Gastrocnemius medialis (tissue), 4 donors: ENCODE measurements around the gene MUS81. TPM values are rescaled to one million over a fixed set of nuclear protein-coding genes. Genes with fewer than 3 reads are reported as not detected.

Source experiments
- ATAC-seq, 2 donors: fragments of 150-250 bp; one replicate each; pipeline ENCODE4 v1.9.1; 2016
- DNase-seq, 2 donors: peaks; one replicate each; pipeline ENCODE4 v3.0.0-alpha.2; 2019
- H3K27ac ChIP-seq, 4 donors: fragments of 200-600 bp; sonication (generic); 1 replicate in 1 of 4; 2 replicates in 3 of 4; pipeline ENCODE4 v1.5.1; 2016 to 2018; ENCODE audit warnings: mild to moderate bottlenecking in 2 of 4, moderate library complexity in 1 of 4
- H3K27me3 ChIP-seq, 3 donors: fragments of 200-600 bp; sonication (generic) in 2 of 3; 1 replicate in 1 of 3; 2 replicates in 2 of 3; pipeline versions ENCODE4 v1.5.1 to v1.6.0; 2016 to 2019; ENCODE audit warnings: mild to moderate bottlenecking in 1 of 3, moderate library complexity in 1 of 3
- H3K36me3 ChIP-seq, 2 donors: fragments of 200-600 bp; sonication (generic) in 1 of 2; one replicate each; pipeline ENCODE4 v1.5.1; 2017 to 2018
- H3K4me1 ChIP-seq, 2 donors: fragments of 200-600 bp; sonication (generic) in 1 of 2; one replicate each; pipeline ENCODE4 v1.5.1; 2016 to 2017; ENCODE audit warnings: mild to moderate bottlenecking in 2 of 2
- H3K4me3 ChIP-seq, 4 donors: fragments of 200-600 bp; sonication (generic) in 3 of 4; 1 replicate in 1 of 4; 2 replicates in 3 of 4; pipeline ENCODE4 v1.5.1; 2016 to 2019; ENCODE audit warnings: mild to moderate bottlenecking in 2 of 4
- H3K9me3 ChIP-seq, 3 donors: fragments of 200-600 bp; sonication (generic) in 2 of 3; 1 replicate in 1 of 3; 2 replicates in 2 of 3; pipeline ENCODE4 v1.5.1; 2016 to 2019
- CTCF ChIP-seq, 5 experiments: fragments of 450-650 bp in 3 of 5; fragments of 200-600 bp in 2 of 5; sonication (generic) in 2 of 5; IDR thresholded peaks in 4 of 5; conservative IDR thresholded peaks in 1 of 5; 1 replicate in 4 of 5; 2 replicates in 1 of 5; pipeline ENCODE4 v1.5.1; 2016 to 2019; ENCODE audit warnings: antibody characterized with exemption in 5 of 5, mild to moderate bottlenecking in 3 of 5, moderate library complexity in 3 of 5
- POLR2A ChIP-seq, 2 donors: fragments of 450-650 bp; IDR thresholded peaks; one replicate each; pipeline ENCODE4 v1.6.1; 2017; ENCODE audit warnings: antibody characterized with exemption in 2 of 2, mild to moderate bottlenecking in 2 of 2, moderate library complexity in 2 of 2
- in situ Hi-C, 4 donors: fragments of 200-750 bp; cut with MboI; loops; one replicate each; pipeline versions ENCODE4 v1.15.0 to v1.8.0; 2017; ENCODE audit warnings: low sequenced_read_pairs in 4 of 4
- intact Hi-C: fragments of 100-400 bp; cut with DNase I; formaldehyde crosslinking; loops from one replicate; pipeline ENCODE4 v1.15.1; 2023; ENCODE audit warnings: low total_unique reads
- total RNA-seq, 4 donors: library from RNA; depleted of rRNA; stranded (reverse); fragments of >200 nt; gene quantifications; one replicate each; pipeline versions ENCODE4 v1.1.0 to v1.2.3, GENCODE V29; 2016

MUS81 gene
- total RNA-seq, 4 donors from 2014 or later = 26.4 to 44.9 (median 34.8) TPM

GRCh38 chr11:65900899-65901180, 40.6 kb downstream of the MUS81 start:
- Histone ChIP-seq H3K27ac (peak overlapping the region in 2 of 4 donors; percentile 21 to 63), H3K27me3 (peaks cover 12 to 26% (median 16%) of the 10 kb centered on the region in 3 donors), H3K36me3 (no peaks in the 10 kb centered on the region), H3K9me3 (no peaks in the 10 kb centered on the region), H3K4me3 (peak overlapping the region; percentile 43 to 71 (median 64)), H3K4me1 (peaks cover 0 to 10% of the 10 kb centered on the region in 2 donors)
- DNase-seq (no peak), ATAC-seq (no peak)
- no peak for TF ChIP-seq POLR2A (IDR thresholded peaks at IDR 0.05)
- TF ChIP-seq CTCF (IDR thresholded peaks at IDR 0.05 in 4 of 5, conservative IDR thresholded peaks at IDR 0.05 in 1 of 5) = no peak
- intact Hi-C loops (loop anchor here (2.0 kb wide), 1 partner anchor 14 kb away; no protein-coding TSS in a partner anchor), in situ Hi-C loops (no loop called here)

GRCh38 chr11:65903068-65903481, 42.8 kb downstream of the MUS81 start:
- DNase-seq (no peak), ATAC-seq (no peak)
- no peaks in the 10 kb centered on the region for H3K9me3 ChIP-seq
- peaks cover 0 to 10% of the 10 kb centered on the region in 2 donors for H3K4me1 ChIP-seq
- H3K36me3 ChIP-seq = no peaks in the 10 kb centered on the region
- no peak overlapping the region for H3K27ac ChIP-seq
- in situ Hi-C loops (no loop called here), intact Hi-C loops (no loop called here)
- no peak for TF ChIP-seq CTCF (IDR thresholded peaks at IDR 0.05 in 4 of 5, conservative IDR thresholded peaks at IDR 0.05 in 1 of 5)
- H3K27me3 ChIP-seq = peaks cover 12 to 26% (median 16%) of the 10 kb centered on the region in 3 donors
- no peak overlapping the region for H3K4me3 ChIP-seq

- Histone ChIP-seq H3K27me3 (peaks cover 11 to 20% (median 12%) of the 10 kb centered on the region in 3 donors), H3K4me3 (no peak overlapping the region), H3K27ac (no peak overlapping the region), H3K36me3 (no peaks in the 10 kb centered on the region), H3K4me1 (peaks cover 0 to 10% of the 10 kb centered on the region in 2 donors), H3K9me3 (no peaks in the 10 kb centered on the region)
- no peak for DNase-seq
- no peak for TF ChIP-seq POLR2A (IDR thresholded peaks at IDR 0.05)
- TF ChIP-seq CTCF (IDR thresholded peaks at IDR 0.05 in 4 of 5, conservative IDR thresholded peaks at IDR 0.05 in 1 of 5) = no peak
- intact Hi-C loops (no loop called here), in situ Hi-C loops (no loop called here)
- ATAC-seq = no peak
Observed at GRCh38 chr11:65903715-65904114, 43.5 kb downstream of the MUS81 start.

- intact Hi-C loops (no loop called here), in situ Hi-C loops (no loop called here)
- Histone ChIP-seq H3K4me3 (no peak overlapping the region), H3K27ac (no peak overlapping the region), H3K9me3 (no peaks in the 10 kb centered on the region), H3K4me1 (peaks cover 1 to 4% of the 10 kb centered on the region in 2 donors), H3K27me3 (peaks cover 0 to 6% (median 3%) of the 10 kb centered on the region in 3 donors), H3K36me3 (no peaks in the 10 kb centered on the region)
- DNase-seq (no peak), ATAC-seq (no peak)
- TF ChIP-seq CTCF (IDR thresholded peaks at IDR 0.05 in 4 of 5, conservative IDR thresholded peaks at IDR 0.05 in 1 of 5) (no peak), POLR2A (IDR thresholded peaks at IDR 0.05) (no peak)
Observed at GRCh38 chr11:65906602-65907001, 46.4 kb downstream of the MUS81 start.

GRCh38 chr11:65907878-65908277, 47.6 kb downstream of the MUS81 start:
- in situ Hi-C loops (no loop called here), intact Hi-C loops (no loop called here)
- Histone ChIP-seq H3K27me3 (peaks cover 0 to 6% (median 3%) of the 10 kb centered on the region in 3 donors), H3K36me3 (no peaks in the 10 kb centered on the region), H3K27ac (no peak overlapping the region), H3K9me3 (no peaks in the 10 kb centered on the region), H3K4me3 (no peak overlapping the region), H3K4me1 (peaks cover 4 to 7% of the 10 kb centered on the region in 2 donors)
- ATAC-seq (no peak), DNase-seq (no peak)
- no peak for TF ChIP-seq CTCF (IDR thresholded peaks at IDR 0.05 in 4 of 5, conservative IDR thresholded peaks at IDR 0.05 in 1 of 5)
- no peak for TF ChIP-seq POLR2A (IDR thresholded peaks at IDR 0.05)
